Body of pancreas (tissue), 4 donors: ENCODE data around the gene EPB42. TPM values are rescaled to one million over a fixed set of nuclear protein-coding genes. Genes with fewer than 3 reads are reported as not detected.

Experiments used
- ATAC-seq: fragments of 150-250 bp; one replicate; pipeline ENCODE4 v1.9.1; 2016
- DNase-seq, 4 donors: peaks; one replicate each; pipeline ENCODE4 v3.0.0-alpha.2; 2019
- H3K27ac ChIP-seq, 4 donors: fragments of 200-600 bp; sonication (generic); 1 replicate in 3 of 4; 2 replicates in 1 of 4; pipeline versions ENCODE4 v1.5.1 to v1.6.1; 2016 to 2019; ENCODE audit warnings: mild to moderate bottlenecking in 1 of 4, mixed read lengths in 1 of 4, moderate library complexity in 1 of 4
- H3K27me3 ChIP-seq, 2 donors: fragments of 200-600 bp; sonication (generic); one replicate each; pipeline ENCODE4 v1.6.0; 2016; ENCODE audit warnings: mild to moderate bottlenecking in 1 of 2
- H3K36me3 ChIP-seq, 2 donors: fragments of 200-600 bp; sonication (generic); replicated peaks in 1 of 2; 2 replicates each; pipeline ENCODE4 v1.5.1; 2016; ENCODE audit warnings: low read depth in 2 of 2; ENCODE audit not compliant: insufficient read depth in 1 of 2
- H3K4me1 ChIP-seq: fragments of 200-600 bp; sonication (generic); one replicate; pipeline ENCODE4 v1.6.0; 2016
- H3K4me3 ChIP-seq, 2 donors: fragments of 200-600 bp; sonication (generic); 1 replicate in 1 of 2; 2 replicates in 1 of 2; pipeline ENCODE4 v1.5.1; 2016 to 2019
- H3K9me3 ChIP-seq, 3 donors: fragments of 200-600 bp; sonication (generic); 1 replicate in 2 of 3; 2 replicates in 1 of 3; pipeline ENCODE4 v1.5.1; 2016
- POLR2A ChIP-seq, 3 donors: fragments of 450-650 bp; IDR thresholded peaks; one replicate each; pipeline ENCODE4 v1.6.1; 2016; ENCODE audit warnings: antibody characterized with exemption in 3 of 3, mild to moderate bottlenecking in 2 of 3
- WGBS, 2 donors: methylation state at CpG; one replicate each; pipeline ENCODE4 v1.1.5; 2017; 5-methylcytosine and 5-hydroxymethylcytosine counted together
- intact Hi-C: fragments of 100-400 bp; cut with DNase I; formaldehyde crosslinking; loops from one replicate; pipeline ENCODE4 v1.15.1; 2023
- total RNA-seq, 2 donors: library from RNA; depleted of rRNA; stranded (reverse); fragments of >200 nt; gene quantifications; one replicate each; pipeline ENCODE4 v1.1.0, GENCODE V29; 2016
- TF ChIP-seq, protein P1 (sequence below), 7 experiments: fragments of 450-650 bp in 4 of 7; fragments of 200-600 bp in 3 of 7; sonication (generic) in 3 of 7; IDR thresholded peaks; one replicate each; pipeline ENCODE4 v1.5.1; 2016 to 2019; ENCODE audit warnings: antibody characterized with exemption in 7 of 7

Gene EPB42
- total RNA-seq, 2 donors from 2014 or later: not detected

DNA sequence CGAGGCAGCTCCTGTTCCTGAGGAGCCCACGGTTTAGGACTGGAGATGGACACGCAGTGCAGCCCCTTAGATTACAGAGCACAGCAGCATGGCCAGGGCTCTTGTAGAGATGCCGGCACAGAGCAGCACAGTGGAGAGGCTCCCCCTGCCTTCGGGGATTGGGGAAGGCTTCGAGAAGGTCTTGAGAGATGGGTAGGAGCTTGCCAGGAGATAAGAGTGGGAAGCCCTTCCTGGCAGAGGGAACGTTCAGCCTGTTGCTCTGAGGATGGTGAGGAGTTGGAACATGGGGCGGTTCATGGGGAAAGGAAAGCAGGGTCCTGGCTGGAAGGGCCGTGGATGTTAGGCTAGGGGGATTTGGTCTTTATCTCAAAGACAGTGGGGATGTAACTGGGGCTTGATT is 10.0 kb downstream of the EPB42 start:
- TF ChIP-seq, protein P1, sequence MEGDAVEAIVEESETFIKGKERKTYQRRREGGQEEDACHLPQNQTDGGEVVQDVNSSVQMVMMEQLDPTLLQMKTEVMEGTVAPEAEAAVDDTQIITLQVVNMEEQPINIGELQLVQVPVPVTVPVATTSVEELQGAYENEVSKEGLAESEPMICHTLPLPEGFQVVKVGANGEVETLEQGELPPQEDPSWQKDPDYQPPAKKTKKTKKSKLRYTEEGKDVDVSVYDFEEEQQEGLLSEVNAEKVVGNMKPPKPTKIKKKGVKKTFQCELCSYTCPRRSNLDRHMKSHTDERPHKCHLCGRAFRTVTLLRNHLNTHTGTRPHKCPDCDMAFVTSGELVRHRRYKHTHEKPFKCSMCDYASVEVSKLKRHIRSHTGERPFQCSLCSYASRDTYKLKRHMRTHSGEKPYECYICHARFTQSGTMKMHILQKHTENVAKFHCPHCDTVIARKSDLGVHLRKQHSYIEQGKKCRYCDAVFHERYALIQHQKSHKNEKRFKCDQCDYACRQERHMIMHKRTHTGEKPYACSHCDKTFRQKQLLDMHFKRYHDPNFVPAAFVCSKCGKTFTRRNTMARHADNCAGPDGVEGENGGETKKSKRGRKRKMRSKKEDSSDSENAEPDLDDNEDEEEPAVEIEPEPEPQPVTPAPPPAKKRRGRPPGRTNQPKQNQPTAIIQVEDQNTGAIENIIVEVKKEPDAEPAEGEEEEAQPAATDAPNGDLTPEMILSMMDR (IDR thresholded peaks at IDR 0.05): no peak
- no peak for TF ChIP-seq POLR2A (IDR thresholded peaks at IDR 0.05)
- intact Hi-C loops: no loop called here
- 57 to 64% methylated on average over 9 of the region's 9 CpGs for WGBS, 2 donors

DNA sequence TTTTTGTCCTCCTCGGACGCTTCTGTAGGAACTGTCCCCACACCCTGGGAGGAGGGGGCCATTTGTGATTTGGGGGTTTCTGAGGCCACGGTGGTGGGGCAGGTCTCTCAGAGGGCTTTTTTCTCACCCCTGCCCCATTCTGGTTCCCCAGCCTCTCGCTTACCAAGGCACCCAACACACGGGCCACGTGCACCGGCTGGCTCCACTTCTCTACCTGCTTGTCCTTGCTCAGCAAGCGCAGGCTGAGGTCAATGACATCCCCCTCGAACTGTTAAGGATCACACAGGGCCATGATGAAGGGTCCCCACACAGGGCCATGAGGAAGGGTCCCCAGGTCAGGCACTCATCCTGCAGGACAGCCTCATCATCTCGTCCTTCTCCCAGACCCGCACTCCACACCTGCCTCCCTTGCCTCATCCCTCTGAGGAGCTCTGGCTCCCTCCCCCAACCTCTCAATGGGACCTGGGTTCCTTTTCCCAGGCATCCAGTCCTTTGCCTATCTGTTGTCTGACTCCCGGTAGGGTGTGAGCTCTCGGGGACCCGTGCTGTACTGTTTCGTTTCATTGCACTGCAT is 10.6 kb downstream of the EPB42 start:
- ATAC-seq: no peak
- Histone ChIP-seq H3K36me3 (no peaks in the 10 kb centered on the region), H3K4me1 (no peaks in the 10 kb centered on the region), H3K9me3 (no peaks in the 10 kb centered on the region), H3K4me3 (no peak overlapping the region), H3K27me3 (peaks cover 0 to 9% of the 10 kb centered on the region in 2 donors), H3K27ac (no peak overlapping the region)
- DNase-seq: no peak
- no peak for TF ChIP-seq POLR2A (IDR thresholded peaks at IDR 0.05)
- TF ChIP-seq, protein P1 (IDR thresholded peaks at IDR 0.05): no peak
- 64 to 72% methylated on average over 15 of the region's 15 CpGs for WGBS, 2 donors
- intact Hi-C loops: no loop called here

More for the DNA sequence above, 10.0 kb downstream of the EPB42 start:
- H3K27me3 ChIP-seq: peaks cover 0 to 9% of the 10 kb centered on the region in 2 donors
- DNase-seq (no peak), ATAC-seq (no peak)
- H3K4me3 ChIP-seq: no peak overlapping the region
- H3K9me3 ChIP-seq: no peaks in the 10 kb centered on the region
- H3K4me1 ChIP-seq: no peaks in the 10 kb centered on the region
- H3K27ac ChIP-seq: no peak overlapping the region
- H3K36me3 ChIP-seq: no peaks in the 10 kb centered on the region

DNA sequence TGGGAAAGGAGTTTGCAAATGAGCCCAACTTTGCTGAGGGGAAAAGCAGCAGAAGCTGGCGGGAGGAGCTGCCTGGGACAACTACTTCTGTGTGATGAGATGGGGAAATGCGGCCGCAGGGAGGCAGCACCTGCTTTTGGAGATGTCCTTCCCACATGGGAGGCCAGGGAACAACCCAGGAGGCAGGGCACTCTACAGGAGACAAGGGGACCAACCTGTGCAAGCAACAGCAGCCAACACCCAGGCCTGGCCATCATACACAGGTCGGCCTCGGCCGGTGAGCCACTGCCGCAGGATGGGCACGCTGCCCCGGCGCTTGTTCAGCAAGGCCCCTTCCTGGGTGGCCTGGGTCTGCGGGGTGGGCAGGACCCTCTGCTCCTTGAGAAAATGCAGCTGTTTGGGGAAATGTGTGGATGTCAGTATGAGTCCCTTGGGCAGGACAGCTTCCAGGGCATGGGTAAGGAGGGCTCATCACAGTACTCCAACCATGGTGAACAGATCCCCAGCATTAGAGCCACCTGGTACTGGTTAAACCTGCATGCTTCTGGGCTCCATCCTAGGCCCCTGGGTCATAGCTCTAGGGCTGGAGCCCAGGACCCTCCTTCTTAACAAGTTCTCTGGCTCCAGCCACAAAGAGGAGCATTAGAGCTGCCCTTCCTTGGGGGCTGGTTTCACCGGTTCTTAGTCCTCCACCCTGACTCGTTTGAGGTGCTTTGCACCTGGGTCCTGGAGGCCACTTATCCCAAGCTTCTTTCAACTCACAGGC is 11.6 kb downstream of the EPB42 start:
- no peaks in the 10 kb centered on the region for H3K4me1 ChIP-seq
- TF ChIP-seq, protein P1 (IDR thresholded peaks at IDR 0.05): peak in 2 of 7 experiments; percentile 2 to 5
- no peak for TF ChIP-seq POLR2A (IDR thresholded peaks at IDR 0.05)
- 23 to 57% methylated on average over 3 to 13 of the region's 13 CpGs for whole genome bisulfite sequencing, 2 donors
- DNase-seq: peak in 2 of 4 donors; percentile 13 to 34
- no peaks in the 10 kb centered on the region for H3K9me3 ChIP-seq
- no peaks in the 10 kb centered on the region for H3K36me3 ChIP-seq
- peaks cover 0 to 9% of the 10 kb centered on the region in 2 donors for H3K27me3 ChIP-seq
- ATAC-seq: no peak
- H3K27ac ChIP-seq: no peak overlapping the region
- H3K4me3 ChIP-seq: no peak overlapping the region
- intact Hi-C loops: no loop called here

DNA sequence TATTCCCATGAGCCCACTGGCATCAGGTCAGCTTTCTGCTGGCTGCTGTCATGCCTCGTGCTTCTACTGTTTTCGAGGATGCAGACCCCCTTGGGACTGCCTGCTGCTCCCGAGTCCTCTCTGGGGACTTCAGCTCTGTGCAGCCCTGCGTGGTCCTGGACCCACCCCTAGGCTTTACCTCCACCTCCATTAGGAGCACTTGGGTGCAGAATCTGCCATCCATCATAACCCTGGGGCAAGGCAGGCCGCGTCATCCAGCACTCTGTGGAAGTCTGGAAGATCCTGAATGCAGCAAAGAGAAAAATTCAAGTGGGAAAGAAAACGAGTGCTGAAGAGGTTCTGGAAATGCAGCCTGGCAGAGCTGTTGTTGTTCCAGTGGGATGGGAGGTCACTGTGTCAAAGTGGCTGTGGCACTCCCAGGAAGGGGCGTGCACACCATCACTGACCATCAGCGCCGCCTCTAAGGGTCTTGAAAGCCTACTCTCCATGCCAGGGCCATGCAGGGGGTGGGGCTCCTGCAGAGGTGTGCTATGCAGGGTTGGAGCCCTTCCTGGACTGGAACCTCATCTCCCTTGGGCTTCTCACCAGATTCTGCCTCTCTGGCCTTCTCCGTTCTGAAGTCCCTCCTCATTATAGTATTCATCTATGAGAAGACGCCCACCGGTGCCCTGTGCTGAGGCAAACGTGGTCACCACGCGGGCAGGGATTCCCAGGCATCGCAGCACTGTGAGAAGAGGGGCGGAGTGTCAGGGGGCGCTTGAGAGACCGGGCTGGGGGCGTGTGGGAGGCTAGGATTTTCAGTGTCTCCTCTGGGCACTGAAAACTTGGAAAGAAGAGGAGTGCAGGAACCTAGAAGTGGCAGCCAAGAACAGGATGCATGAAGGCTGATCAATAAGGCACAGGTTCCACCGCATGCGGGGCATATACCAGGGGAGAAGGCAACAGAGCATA is 12.5 kb downstream of the EPB42 start:
- H3K9me3 ChIP-seq: no peaks in the 10 kb centered on the region
- no peak overlapping the region for H3K27ac ChIP-seq
- ATAC-seq (no peak), DNase-seq (no peak)
- TF ChIP-seq, protein P1 (IDR thresholded peaks at IDR 0.05): no peak
- no peak for TF ChIP-seq POLR2A (IDR thresholded peaks at IDR 0.05)
- no peaks in the 10 kb centered on the region for H3K36me3 ChIP-seq
- H3K4me3 ChIP-seq: no peak overlapping the region
- intact Hi-C loops: no loop called here
- H3K27me3 ChIP-seq: peaks cover 0 to 9% of the 10 kb centered on the region in 2 donors
- WGBS, 2 donors: 43 to 51% methylated on average over 18 to 21 of the region's 23 CpGs
- no peaks in the 10 kb centered on the region for H3K4me1 ChIP-seq
